Measurements from ENCODE around the gene SNAI3. TPM values are rescaled to one million over a fixed set of nuclear protein-coding genes. Genes with fewer than 3 reads are reported as not detected.

The SNAI3 gene
- total RNA-seq, 1 donor from 2014 or later = 6.1 TPM

- DNase-seq = peak; percentile 41
- Histone ChIP-seq H3K4me1 (peaks cover 55% of the 10 kb centered on the region), H3K27me3 (ENCODE audit: low read depth) (peaks cover 58% of the 10 kb centered on the region), H3K36me3 (no peaks in the 10 kb centered on the region), H3K4me3 (no peak overlapping the region), H3K27ac (no peak overlapping the region), H3K9me3 (no peaks in the 10 kb centered on the region)
- ATAC-seq = no peak
- intact Hi-C loops (cut with DNase I) = no loop called here
- no peak for TF ChIP-seq CTCF (IDR thresholded peaks at IDR 0.05)
Observed at GRCh38 chr16:88687254-88687576, 908 bp upstream of the SNAI3 start.

- H3K4me1 ChIP-seq = peaks cover 55% of the 10 kb centered on the region
- H3K36me3 ChIP-seq = no peaks in the 10 kb centered on the region
- intact Hi-C loops (cut with DNase I) = no loop called here
- H3K9me3 ChIP-seq = no peaks in the 10 kb centered on the region
- DNase-seq (peak; percentile 74), ATAC-seq (peak; percentile 77)
- peak overlapping the region; percentile 78 for H3K4me3 ChIP-seq
- H3K27me3 ChIP-seq (ENCODE audit: low read depth) = peaks cover 58% of the 10 kb centered on the region
- no peak for TF ChIP-seq CTCF (IDR thresholded peaks at IDR 0.05)
- peak overlapping the region; percentile 78 for H3K27ac ChIP-seq
Observed at GRCh38 chr16:88686062-88686438, 257 bp downstream of the SNAI3 start.

- DNase-seq (peak; percentile 61), ATAC-seq (peak; percentile 1 to 6)
- no peaks in the 10 kb centered on the region for H3K9me3 ChIP-seq
- H3K4me3 ChIP-seq = peak overlapping the region; percentile 78
- H3K4me1 ChIP-seq = peaks cover 55% of the 10 kb centered on the region
- peaks cover 4% of the 10 kb centered on the region for H3K36me3 ChIP-seq
- H3K27ac ChIP-seq = peak overlapping the region; percentile 78
- H3K27me3 ChIP-seq (ENCODE audit: low read depth) = peaks cover 53% of the 10 kb centered on the region
- TF ChIP-seq CTCF (IDR thresholded peaks at IDR 0.05) = peak; percentile 54
- intact Hi-C loops (cut with DNase I) = no loop called here
Observed at GRCh38 chr16:88685156-88686061, 898 bp downstream of the SNAI3 start.

DNA sequence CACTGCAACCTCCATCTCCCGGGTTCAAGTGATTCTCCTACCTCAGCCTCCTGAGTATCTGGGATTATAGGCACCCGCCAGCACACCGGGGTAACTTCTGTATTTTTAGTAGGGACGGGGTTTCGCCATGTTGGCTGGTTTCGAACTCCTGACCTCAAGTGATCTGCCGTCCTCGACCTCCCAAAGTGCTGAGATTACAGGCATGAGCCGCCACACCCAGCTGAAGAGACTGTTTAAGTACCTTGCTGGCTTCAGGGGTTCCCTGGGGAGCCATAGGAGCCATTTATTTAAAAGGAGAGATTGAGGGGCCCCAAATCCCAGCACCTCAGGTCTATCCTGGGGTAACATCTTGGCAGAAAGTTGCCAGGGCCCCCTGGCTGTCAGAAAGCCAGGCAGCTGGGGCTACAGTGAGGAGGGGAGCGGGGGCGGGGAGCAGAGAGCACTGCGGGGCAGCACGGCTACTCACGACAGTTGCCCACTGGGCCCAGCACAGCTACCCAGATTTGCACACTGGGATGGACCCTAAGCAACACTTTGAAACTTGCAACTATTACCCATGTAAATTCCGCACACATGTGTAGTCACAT, 1.6 kb downstream of the SNAI3 start:
- intact Hi-C loops (cut with DNase I) = no loop called here
- no peak overlapping the region for H3K27ac ChIP-seq
- TF ChIP-seq CTCF (IDR thresholded peaks at IDR 0.05) = no peak
- H3K9me3 ChIP-seq = no peaks in the 10 kb centered on the region
- peaks cover 6% of the 10 kb centered on the region for H3K36me3 ChIP-seq
- peaks cover 56% of the 10 kb centered on the region for H3K27me3 ChIP-seq (ENCODE audit: low read depth)
- peak; percentile 39 for DNase-seq
- peak overlapping the region; percentile 78 for H3K4me3 ChIP-seq
- H3K4me1 ChIP-seq = peaks cover 55% of the 10 kb centered on the region
- no peak for ATAC-seq

GRCh38 chr16:88681709-88682451, 4.4 kb downstream of the SNAI3 start:
- H3K4me1 ChIP-seq = peaks cover 44% of the 10 kb centered on the region
- intact Hi-C loops (cut with DNase I) = no loop called here
- H3K9me3 ChIP-seq = no peaks in the 10 kb centered on the region
- peaks cover 49% of the 10 kb centered on the region for H3K27me3 ChIP-seq (ENCODE audit: low read depth)
- peak overlapping the region; percentile 22 for H3K4me3 ChIP-seq
- peak overlapping the region; percentile 79 for H3K27ac ChIP-seq
- ATAC-seq = peak; percentile 11 to 46
- peak; percentile 88 for DNase-seq
- H3K36me3 ChIP-seq = peaks cover 13% of the 10 kb centered on the region
- no peak for TF ChIP-seq CTCF (IDR thresholded peaks at IDR 0.05)
